ENCODE measurements around the gene CD55. TPM values are rescaled to one million over a fixed set of nuclear protein-coding genes. Genes with fewer than 3 reads are reported as not detected.

Gene CD55
- total RNA-seq, 4 donors from 2014 or later = 27.2 to 224 (median 59.5) TPM

GRCh38 chr1:207346513-207346912 is 25.0 kb downstream of the CD55 start:
- peaks cover 0 to 4% of the 10 kb centered on the region in 2 donors for H3K9me3 ChIP-seq
- no peaks in the 10 kb centered on the region for H3K4me1 ChIP-seq
- H3K36me3 ChIP-seq = no peaks in the 10 kb centered on the region
- TF ChIP-seq POLR2A (IDR thresholded peaks at IDR 0.05) = no peak
- TF ChIP-seq, protein P1, sequence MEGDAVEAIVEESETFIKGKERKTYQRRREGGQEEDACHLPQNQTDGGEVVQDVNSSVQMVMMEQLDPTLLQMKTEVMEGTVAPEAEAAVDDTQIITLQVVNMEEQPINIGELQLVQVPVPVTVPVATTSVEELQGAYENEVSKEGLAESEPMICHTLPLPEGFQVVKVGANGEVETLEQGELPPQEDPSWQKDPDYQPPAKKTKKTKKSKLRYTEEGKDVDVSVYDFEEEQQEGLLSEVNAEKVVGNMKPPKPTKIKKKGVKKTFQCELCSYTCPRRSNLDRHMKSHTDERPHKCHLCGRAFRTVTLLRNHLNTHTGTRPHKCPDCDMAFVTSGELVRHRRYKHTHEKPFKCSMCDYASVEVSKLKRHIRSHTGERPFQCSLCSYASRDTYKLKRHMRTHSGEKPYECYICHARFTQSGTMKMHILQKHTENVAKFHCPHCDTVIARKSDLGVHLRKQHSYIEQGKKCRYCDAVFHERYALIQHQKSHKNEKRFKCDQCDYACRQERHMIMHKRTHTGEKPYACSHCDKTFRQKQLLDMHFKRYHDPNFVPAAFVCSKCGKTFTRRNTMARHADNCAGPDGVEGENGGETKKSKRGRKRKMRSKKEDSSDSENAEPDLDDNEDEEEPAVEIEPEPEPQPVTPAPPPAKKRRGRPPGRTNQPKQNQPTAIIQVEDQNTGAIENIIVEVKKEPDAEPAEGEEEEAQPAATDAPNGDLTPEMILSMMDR (IDR thresholded peaks at IDR 0.05) = no peak
- intact Hi-C loops (cut with DNase I; ENCODE audit: low total_unique reads) = no loop called here
- H3K27me3 ChIP-seq = no peaks in the 10 kb centered on the region
- no peak overlapping the region for H3K27ac ChIP-seq
- H3K4me3 ChIP-seq = no peak overlapping the region
- DNase-seq = no peak

DNA sequence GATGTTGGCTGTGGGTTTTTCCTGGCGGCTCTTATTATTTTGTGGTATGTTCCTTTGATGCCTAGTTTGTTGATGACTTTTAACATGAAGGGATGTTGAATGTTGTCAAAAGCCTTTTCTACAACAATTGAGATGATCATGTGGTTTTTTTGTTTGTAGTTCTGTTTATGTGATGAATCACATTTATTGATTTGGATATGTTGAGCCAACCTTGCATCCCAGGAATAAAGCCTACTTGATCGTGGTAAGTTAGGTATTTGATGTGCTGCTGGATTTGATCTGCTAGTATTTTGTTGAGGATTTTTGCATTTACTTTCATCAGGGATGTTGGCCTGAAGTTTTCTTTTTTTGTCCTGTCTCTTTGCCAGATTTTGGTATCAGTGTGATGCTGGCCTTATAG is 28.5 kb downstream of the CD55 start:
- no peaks in the 10 kb centered on the region for H3K27me3 ChIP-seq
- H3K27ac ChIP-seq = no peak overlapping the region
- DNase-seq = no peak
- intact Hi-C loops (cut with DNase I; ENCODE audit: low total_unique reads) = no loop called here
- H3K4me1 ChIP-seq = no peaks in the 10 kb centered on the region
- no peak for TF ChIP-seq POLR2A (IDR thresholded peaks at IDR 0.05)
- TF ChIP-seq, protein P1 (IDR thresholded peaks at IDR 0.05) = no peak
- peaks cover 0 to 4% of the 10 kb centered on the region in 2 donors for H3K9me3 ChIP-seq
- no peak overlapping the region for H3K4me3 ChIP-seq
- H3K36me3 ChIP-seq = no peaks in the 10 kb centered on the region

GRCh38 chr1:207352554-207352953 is 31.1 kb downstream of the CD55 start:
- intact Hi-C loops (cut with DNase I; ENCODE audit: low total_unique reads) = no loop called here
- DNase-seq = no peak
- TF ChIP-seq POLR2A (IDR thresholded peaks at IDR 0.05) = no peak
- TF ChIP-seq, protein P1 (IDR thresholded peaks at IDR 0.05) = no peak
- Histone ChIP-seq H3K27ac (no peak overlapping the region), H3K36me3 (no peaks in the 10 kb centered on the region), H3K27me3 (no peaks in the 10 kb centered on the region), H3K4me1 (no peaks in the 10 kb centered on the region), H3K9me3 (peaks cover 0 to 4% of the 10 kb centered on the region in 2 donors), H3K4me3 (no peak overlapping the region)

- H3K4me3 ChIP-seq = no peak overlapping the region
- H3K27ac ChIP-seq = no peak overlapping the region
- H3K36me3 ChIP-seq = no peaks in the 10 kb centered on the region
- intact Hi-C loops (cut with DNase I; ENCODE audit: low total_unique reads) = no loop called here
- no peaks in the 10 kb centered on the region for H3K4me1 ChIP-seq
- DNase-seq = no peak
- H3K9me3 ChIP-seq = no peaks in the 10 kb centered on the region
- no peaks in the 10 kb centered on the region for H3K27me3 ChIP-seq
- TF ChIP-seq POLR2A (IDR thresholded peaks at IDR 0.05) = no peak
- TF ChIP-seq, protein P1 (IDR thresholded peaks at IDR 0.05) = no peak
Observed at GRCh38 chr1:207355060-207355459, 33.6 kb downstream of the CD55 start.

- intact Hi-C loops (cut with DNase I; ENCODE audit: low total_unique reads) = no loop called here
- no peak overlapping the region for H3K27ac ChIP-seq
Observed at GRCh38 chr1:207355513-207356295, 34.2 kb downstream of the CD55 start.

More at GRCh38 chr1:207355513-207356295, 34.2 kb downstream of the CD55 start:
- no peak overlapping the region for H3K4me3 ChIP-seq
- H3K4me1 ChIP-seq = no peaks in the 10 kb centered on the region
- no peaks in the 10 kb centered on the region for H3K27me3 ChIP-seq
- no peak for DNase-seq
- H3K9me3 ChIP-seq = no peaks in the 10 kb centered on the region
- no peaks in the 10 kb centered on the region for H3K36me3 ChIP-seq
- TF ChIP-seq, protein P1 (IDR thresholded peaks at IDR 0.05) = no peak
- TF ChIP-seq POLR2A (IDR thresholded peaks at IDR 0.05) = no peak
